Stimulated activated CD4-positive, alpha-beta T cell treated with anti-CD3 and anti-CD28 coated beads, Interleukin-12 subunit alpha, Interleukin-12 subunit beta, amount 100 ng/mL, for 48 hours (primary cell): ENCODE measurements around the gene ITGB7.

Experiments used
- DNase-seq, 3 donors: peaks; one replicate each; pipeline ENCODE4 v3.0.0-alpha.2; 2020; ENCODE audit warnings: low read depth in 2 of 3, low spot score in 1 of 3

The ITGB7 gene, protein sequence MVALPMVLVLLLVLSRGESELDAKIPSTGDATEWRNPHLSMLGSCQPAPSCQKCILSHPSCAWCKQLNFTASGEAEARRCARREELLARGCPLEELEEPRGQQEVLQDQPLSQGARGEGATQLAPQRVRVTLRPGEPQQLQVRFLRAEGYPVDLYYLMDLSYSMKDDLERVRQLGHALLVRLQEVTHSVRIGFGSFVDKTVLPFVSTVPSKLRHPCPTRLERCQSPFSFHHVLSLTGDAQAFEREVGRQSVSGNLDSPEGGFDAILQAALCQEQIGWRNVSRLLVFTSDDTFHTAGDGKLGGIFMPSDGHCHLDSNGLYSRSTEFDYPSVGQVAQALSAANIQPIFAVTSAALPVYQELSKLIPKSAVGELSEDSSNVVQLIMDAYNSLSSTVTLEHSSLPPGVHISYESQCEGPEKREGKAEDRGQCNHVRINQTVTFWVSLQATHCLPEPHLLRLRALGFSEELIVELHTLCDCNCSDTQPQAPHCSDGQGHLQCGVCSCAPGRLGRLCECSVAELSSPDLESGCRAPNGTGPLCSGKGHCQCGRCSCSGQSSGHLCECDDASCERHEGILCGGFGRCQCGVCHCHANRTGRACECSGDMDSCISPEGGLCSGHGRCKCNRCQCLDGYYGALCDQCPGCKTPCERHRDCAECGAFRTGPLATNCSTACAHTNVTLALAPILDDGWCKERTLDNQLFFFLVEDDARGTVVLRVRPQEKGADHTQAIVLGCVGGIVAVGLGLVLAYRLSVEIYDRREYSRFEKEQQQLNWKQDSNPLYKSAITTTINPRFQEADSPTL

DNA sequence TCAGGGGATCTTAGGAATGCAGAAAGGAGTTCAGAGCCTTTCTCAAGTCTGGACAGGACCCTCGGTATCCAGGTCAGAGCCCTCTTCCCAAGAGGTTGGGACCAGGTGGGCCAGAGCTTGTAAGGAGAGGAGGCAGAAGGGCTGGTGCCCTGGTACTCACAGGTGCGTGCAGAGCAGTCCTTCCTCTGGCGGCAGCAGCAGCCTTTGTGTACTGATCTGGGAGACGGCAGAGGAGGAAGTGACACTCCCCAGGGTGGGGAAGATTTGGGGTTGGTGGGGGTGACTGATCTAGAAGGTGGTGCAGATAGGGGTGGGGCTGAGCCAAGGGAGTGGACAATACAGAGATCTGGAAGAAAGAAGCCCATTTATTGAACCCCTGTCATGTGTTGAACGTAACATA lies at the start of gene ITGB7:
ITGB7 (minus strand) TSS at position 210 of the 400 bp plus-strand sequence. CDS start 6,808 bp downstream, outside the sequence.
- DNase-seq, result no peak

DNA sequence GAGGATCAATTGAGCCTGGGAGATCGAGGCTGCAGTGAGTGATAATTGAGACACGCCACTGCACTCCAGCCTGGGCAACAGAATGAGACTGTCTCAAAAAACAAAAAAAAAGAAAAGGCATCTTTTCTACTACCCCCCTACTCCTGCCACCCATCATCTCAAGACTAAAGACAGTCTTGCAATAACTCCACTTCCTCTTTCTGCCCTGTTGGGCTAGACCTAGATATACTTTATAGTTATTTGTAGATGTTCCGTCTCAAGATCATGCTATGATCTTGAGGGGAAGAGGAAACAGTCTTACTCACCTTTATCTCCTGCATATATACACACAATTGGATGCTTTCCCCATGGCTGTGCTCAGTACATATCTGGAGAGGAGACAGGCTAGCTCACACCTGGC lies 48.9 kb upstream of the ITGB7 start:
- DNase-seq, result no peak

DNA sequence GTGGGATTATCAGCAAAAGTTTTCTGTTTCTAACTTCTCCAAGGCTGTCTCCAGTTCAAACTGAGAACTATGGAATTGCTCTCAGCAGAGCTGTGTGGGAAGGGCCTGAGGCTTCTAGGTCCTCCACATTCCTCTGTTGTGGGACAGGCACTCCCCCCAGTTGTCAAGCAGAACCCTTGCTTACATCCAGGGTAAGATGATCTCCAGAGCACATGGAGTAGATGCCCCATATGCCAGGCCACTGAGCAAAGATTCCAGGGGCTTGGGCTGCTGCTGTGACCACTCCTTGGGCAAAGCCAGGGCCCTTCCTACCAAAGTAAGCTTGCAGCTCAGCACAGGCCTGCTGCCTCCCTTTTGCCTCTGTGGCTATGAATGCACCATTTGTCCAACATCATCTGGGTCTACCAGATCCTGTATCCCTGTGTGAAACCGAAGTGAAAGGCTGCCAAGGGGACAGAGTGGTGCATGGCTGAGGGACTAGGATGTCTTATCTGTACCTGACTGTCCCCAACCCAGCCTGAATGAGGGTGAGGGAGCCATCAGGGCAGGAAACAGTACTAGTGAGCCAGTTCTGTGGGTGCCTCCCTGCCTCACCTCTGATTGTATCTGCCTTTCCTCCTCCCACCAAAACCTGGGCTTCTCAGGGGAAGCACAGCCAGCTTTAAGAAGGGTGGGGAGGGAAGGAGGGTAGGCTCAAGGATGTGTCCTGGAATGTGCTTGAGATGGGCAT lies 47.9 kb upstream of the ITGB7 start:
- no peak for DNase-seq

DNA sequence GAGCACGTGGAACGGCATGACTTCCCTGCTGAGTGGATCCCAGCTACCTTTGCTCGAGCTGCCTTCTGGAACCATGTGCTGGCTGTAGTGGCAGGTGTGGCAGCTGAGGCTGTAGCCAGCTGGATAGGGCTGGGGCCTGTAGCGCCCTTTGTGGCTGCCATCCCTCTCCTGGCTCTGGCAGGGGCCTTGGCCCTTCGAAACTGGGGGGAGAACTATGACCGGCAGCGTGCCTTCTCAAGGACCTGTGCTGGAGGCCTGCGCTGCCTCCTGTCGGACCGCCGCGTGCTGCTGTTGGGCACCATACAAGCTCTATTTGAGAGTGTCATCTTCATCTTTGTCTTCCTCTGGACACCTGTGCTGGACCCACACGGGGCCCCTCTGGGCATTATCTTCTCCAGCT lies 46.2 kb upstream of the ITGB7 start:
- no peak for DNase-seq

DNA sequence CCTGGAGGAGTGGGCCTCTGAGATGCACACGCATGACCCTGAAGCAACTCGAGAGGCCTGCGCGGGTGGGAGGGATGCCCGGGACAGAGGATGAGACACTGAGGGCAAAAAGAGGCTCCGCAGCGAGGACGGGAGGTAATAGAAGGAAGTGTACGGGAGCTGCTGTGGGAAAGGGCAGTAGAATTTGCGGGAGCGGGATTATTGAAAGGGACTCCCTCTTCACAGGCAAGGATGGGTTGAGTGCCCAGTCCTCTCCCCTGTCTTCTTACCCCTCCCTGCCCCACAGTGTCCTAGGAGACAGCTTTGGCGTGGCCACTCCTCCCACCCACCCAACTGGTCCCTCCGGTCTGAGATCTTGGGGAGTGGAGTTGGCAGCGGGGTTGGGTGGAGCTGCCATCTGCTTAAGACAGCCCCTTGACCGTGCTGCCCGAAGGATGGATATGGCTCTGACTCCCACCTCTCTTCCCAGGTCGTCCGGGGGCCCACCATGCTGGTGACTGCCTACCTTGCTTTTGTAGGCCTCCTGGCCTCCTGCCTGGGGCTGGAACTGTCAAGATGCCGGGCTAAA lies 45.4 kb upstream of the ITGB7 start:
- DNase-seq, result no peak

DNA sequence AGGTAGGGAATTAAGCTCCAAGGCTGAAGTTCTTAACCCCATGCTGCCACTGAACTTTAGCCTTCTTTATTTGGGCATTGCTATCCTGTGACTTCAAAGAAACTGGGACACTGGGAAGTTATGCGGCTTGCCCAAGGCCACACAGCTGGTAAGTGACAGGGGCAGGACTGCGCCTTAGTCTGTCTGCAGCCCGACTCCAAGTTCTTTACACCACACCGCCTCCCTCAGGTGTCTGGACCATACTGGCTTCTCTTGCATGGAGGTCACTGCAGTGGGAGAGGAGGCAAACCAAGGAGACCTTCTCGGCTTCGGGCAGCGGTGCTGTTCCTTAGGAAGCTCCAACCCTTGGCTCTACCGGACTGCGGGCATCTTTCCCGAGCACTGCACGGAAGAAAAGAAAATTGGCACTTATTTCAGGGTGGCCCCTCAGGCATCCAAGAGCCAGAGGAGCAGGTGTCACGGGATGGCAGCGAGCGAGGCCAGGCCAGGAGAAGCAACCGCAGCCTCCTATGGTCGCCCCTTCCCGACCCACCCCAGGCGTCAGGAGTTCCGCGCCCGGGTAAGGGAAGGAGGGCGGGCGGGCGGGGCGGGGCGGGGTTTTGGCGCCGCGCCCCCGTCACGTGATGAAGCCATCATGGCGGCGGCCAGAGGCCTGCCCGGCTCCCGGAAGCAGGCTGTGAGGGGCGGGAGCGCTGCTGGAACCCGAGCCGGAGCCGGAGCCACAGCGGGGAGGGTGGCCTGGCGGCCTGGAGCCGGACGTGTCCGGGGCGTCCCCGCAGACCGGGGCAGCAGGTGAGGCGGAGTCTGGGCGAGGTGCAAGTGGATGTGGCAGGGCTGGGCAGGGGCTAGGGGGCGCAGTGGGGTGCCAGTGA lies 44.7 kb upstream of the ITGB7 start:
- DNase-seq, result peak in 2 of 3 donors; percentile 51 to 65

DNA sequence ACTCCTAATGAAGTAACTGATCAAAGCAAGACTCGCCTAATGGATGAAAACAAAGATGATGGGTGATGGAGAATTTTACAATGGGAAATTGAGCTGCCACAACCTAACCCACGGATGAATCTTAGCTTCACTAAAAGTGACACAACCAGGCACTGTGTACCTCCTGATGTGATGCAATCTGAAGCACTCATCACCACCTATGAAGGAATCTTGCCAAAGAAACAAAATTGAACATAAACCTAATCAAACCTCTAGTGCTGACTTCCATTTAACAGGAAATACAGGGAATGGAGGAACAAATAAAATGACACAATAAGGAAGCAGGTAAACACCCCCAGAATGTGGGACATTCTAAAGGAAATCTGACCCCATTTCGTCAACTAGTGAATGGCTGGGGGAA lies 38.2 kb upstream of the ITGB7 start:
- no peak for DNase-seq

DNA sequence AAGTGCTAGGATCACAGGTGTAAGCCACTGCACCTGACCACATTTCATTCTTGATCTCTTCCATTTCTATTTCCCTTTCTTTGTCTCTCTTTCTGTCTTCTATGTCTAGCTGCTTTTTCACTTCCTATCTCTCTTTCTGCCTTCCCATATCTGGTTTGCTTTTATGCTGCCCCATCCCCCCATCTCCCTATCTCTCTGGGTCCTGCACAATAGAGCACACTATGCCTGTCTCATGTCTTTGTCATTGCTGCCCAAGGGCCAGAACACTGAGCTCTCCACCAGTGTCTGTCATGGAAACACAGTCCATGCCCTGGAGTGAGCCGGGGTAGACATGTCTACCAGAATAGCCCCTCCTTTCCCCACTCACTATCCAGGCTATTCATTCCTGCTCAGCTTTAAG lies 37.3 kb upstream of the ITGB7 start:
- no peak for DNase-seq

DNA sequence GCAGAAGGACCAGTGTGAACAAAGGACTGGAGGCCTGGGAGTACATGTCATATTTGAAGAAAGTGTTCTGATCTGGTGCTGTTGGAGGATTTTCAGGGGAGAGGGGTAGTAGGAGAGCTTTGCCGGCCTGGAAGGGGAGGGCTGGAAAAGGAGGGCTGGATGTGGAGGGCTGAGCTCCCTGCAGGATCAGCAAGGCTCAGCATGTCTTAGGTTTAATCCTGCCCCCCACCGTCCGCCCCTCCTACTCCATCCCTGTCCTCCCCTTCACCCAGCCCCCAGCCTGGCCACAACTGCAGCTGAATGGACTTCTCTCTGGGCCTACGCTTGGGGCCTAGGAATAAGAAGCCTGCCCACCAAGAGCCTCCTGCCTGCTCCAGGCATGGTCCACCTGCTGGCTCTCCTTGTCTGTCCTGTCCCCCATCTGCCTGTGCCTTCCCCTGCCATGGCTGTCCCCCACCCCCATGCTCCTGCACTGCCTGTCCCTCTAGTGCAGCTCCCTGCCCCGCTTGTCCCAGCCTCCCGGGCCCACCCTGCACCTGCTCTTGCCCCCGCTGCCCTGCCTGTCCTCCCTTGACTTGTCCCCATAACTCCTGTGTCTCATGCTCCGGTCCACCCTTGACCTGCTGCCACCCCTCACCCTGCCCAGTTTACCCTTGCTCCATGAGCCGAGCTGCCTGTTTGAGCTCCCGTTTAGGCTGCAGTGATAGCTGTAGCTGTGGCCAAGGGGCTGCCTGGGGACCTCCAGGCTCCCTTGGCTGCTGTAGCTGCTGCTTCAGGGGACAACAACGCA lies 34.8 kb upstream of the ITGB7 start:
- DNase-seq, result no peak

DNA sequence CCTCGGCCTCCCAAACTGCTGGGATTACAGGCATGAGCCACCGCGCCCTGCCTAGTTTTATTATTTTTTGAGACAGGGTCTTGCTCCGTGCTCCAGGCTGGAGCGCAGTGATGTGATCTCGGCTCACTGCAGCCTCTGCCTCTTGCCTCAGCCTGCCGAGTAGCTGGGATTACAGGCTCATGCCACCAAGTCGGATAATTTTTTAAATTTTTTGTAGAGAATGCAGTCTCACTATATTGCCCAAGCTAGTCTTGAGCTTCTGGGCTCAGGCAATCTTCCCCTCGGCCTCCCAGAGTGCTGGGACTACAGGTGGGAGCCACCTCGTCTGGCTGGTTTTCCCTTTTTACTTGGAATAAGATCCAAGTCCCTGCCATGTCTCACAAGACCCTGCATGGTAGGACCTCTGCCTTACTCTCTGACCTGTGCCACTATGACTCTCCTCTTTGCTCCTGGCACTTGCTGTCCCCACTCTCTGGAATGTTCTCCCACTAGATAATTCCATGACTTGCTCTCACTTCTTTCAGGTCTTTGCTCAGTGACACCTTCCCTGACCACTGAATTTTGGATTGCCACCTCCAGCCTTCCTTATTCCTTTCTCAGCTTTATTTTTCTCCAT lies 32.7 kb upstream of the ITGB7 start:
- DNase-seq, result no peak

DNA sequence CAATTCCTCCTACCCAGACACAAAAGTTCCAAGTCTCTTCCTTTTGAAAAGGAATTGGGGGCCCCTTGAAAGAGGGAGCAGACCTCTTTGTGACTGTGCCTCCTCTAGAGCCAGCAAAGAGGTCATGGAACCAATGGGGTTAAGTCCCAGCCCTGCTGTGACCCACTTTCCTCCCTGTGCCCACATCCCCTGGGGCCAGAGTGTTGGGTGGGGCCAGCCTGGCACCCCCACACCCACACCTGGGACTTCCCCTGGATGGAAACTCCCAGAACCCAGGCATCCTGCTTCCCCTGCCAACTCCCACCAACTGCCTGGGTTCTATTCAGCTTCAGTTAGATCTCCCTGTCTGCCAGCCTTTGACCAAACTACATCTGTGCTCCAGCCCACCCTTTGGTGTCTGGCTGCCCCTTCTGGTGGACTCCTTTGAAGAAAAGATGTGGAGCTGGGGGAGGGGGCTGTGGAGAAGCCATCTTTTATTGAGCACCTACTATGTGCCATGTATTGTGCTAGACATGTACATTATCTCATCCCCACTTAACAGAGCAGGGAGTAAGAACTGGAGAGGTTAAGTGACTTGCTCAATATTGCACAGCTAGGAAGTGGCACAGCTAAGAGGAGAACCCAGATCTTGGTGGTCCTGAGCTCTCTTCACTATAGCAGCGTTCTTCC lies 29.5 kb upstream of the ITGB7 start:
- DNase-seq, result no peak

DNA sequence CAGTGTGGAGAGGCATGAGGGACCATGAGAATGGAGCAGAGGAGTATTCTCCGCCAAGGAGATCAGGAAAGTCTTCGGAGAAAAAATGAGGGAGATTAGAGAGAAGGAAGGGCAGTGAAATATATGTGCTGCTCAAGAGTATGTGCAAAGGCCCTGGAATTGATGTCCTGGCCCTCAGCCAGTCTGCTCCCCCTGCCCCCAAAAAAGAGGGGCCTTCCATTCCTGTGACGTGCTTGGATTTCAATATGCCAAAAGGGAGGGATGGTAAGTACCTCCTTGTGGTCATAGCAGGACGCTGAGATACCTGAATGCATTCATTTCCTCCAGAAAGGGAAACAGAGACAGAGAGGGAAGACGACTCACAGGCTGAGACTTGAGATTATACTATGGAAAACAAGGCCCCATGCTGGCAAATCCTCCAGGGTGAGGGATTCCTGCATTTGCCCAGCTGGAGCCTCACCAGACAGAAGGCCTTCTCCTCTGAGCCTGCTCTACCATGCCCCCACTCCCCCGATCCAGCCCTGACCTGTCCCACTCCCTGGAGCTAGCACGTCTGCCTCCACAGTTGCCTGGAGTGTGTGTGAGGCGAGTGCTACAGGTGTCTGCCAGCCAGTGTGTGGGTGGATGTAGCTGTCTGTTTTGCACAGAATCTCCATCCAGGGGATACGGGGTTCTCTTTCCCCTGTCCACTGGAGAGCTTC lies 28.8 kb upstream of the ITGB7 start:
- no peak for DNase-seq

DNA sequence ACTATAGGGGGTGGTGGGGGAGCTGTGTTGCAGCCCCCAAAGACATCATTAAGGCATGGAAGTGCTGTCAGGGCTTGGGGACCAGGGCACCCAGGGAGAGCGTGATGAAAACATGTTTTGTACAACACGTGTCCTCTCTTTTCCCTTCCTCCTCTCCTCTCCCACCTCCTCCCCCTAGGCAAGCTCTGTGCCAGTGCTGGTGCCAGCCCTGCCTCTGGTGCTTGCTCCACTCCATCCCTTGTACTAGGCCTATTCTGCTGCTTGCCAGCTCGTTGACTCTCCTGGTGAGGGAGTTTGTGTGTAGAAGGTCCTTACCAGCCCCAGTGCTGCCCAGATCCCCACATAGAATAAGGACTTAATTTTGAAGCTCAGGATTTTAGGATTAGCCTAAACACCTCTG lies 28.1 kb upstream of the ITGB7 start:
- no peak for DNase-seq

DNA sequence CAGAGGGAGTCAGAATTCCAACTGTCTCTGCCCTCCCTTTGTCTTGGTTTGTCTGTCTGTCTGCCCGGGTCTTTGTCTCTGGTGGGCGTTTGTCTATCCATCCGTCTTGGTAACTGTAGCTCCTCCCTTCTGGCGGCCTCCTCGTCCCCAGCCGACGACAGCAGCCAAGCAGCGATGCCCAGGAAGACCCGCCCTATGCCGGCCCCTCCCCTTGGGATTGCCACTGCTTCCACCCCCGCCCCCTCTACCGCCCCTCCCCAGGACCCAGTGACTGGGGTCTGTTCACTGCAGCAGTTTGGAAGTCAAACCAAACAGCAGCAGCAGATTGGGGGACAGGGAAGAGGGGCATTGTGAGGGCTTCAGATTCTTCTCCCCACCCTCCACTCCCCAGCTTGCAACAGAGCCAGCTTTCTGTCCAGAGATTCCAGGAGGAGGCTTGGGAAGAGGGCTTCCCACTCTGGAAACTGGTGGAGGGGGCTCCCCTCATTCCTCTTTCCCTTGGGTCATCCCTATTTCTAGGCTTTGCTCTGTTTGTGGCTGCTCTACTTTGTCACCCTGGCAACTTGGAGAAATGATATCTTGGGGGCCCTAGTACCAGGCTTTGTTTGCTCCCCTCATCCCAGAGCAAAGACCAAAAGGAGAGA lies 27.3 kb upstream of the ITGB7 start:
- no peak for DNase-seq

DNA sequence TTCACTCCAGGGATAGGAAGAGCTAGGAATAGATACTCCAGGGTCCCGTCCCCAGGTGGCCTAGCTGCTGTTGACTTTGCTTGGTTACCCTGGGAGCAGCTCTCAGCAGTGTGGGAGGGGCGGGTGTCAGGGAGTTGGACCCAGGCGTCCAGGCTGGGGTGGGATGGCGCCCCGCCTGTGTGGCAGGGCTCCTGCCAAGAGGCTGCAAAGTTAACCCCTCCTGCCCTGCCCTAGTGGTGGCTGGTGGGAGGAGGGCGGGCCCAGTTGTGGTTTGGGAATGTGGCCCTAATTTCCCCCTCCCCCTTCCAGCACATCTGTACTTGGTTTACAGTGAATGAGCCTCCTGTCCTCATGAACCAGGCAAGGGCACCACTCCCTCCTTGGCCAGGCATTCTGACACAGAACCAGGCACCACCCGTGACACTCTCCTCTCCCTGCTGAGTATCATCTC lies 26.6 kb upstream of the ITGB7 start:
- DNase-seq, result no peak

DNA sequence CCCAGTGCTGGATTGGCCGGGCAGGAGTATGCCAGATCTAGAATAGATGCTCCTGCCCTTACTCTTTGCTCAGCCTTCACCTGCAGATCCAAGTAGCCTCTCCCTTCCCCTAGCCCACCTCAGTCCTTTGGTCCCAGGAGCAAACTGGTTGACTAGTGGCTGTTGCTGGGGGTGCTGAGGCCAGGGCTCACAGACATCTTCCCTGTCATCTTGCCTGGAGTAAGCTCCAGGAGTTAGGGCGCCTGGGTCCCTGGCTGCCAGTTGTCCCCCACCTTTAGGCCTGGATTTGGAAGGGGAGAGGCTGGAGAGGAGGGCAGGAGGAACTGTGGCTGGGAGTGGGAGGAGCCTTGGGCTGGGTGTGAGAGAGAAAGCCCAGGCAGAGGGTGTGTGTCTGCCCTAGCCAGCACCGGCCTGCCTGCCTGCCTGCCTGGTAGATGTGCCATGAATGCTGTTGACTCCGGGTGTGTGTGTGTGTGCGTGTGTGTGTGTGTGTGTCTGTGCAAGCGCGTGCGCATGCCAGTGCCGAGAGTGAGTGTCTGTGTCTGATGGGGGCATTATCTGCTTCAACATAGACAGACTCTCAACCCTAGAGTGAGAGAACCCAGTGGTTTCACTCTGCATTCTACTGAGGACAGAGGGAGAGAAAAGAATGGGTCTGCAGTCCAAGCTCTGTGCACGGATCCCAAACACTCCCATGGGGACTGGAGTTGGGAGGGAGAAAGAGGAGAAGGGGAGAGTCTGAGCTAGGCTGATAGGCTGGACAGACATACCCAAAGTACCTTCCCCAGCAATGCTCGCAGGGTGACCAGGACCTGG lies 25.8 kb upstream of the ITGB7 start:
- DNase-seq, result no peak
